Karpas-422 (cell line): ENCODE measurements around the gene TPCN1. TPM values are rescaled to one million over a fixed set of nuclear protein-coding genes. Genes with fewer than 3 reads are reported as not detected.

Experiments
- DNase-seq: peaks from one replicate; pipeline ENCODE4 v3.0.0-alpha.2; 2015
- H2AFZ ChIP-seq: fragments of 200-600 bp; sonication (generic); 2 replicates; pipeline ENCODE4 v1.6.1; 2014; ENCODE audit warnings: antibody characterized with exemption, low read length, mixed read lengths
- H3K27ac ChIP-seq: fragments of 200-600 bp; sonication (generic); 2 replicates; pipeline ENCODE4 v1.5.1; 2014; ENCODE audit warnings: mild to moderate bottlenecking, low read length, moderate library complexity
- H3K27me3 ChIP-seq: fragments of 200-600 bp; sonication (generic); 2 replicates; pipeline ENCODE4 v1.6.1; 2014; ENCODE audit warnings: low read length, mixed read lengths
- H3K36me3 ChIP-seq: fragments of 200-600 bp; sonication (generic); 2 replicates; pipeline ENCODE4 v1.6.1; 2014; ENCODE audit warnings: low read length, mixed read lengths; ENCODE audit not compliant: insufficient read depth
- H3K4me1 ChIP-seq: fragments of 200-600 bp; sonication (generic); 2 replicates; pipeline ENCODE4 v1.6.1; 2014; ENCODE audit warnings: mild to moderate bottlenecking, low read length, mixed read lengths
- H3K4me2 ChIP-seq: fragments of 200-600 bp; sonication (generic); 2 replicates; pipeline ENCODE4 v1.6.1; 2014; ENCODE audit warnings: low read length, low read depth, mild to moderate bottlenecking; ENCODE audit not compliant: poor library complexity, severe bottlenecking
- H3K4me3 ChIP-seq: fragments of 200-600 bp; sonication (generic); 2 replicates; pipeline ENCODE4 v1.5.1; 2014; ENCODE audit warnings: mild to moderate bottlenecking, antibody characterized with exemption, low read length, mixed read lengths
- H3K79me2 ChIP-seq: fragments of 200-600 bp; sonication (generic); 2 replicates; pipeline ENCODE4 v1.6.1; 2014; ENCODE audit warnings: mild to moderate bottlenecking, low read length, mixed read lengths
- H3K9ac ChIP-seq: fragments of 200-600 bp; sonication (generic); 2 replicates; pipeline ENCODE4 v1.6.0; 2014; ENCODE audit warnings: low read length
- H3K9me2 ChIP-seq: fragments of 200-600 bp; sonication (generic), shearing (Covaris generic); replicated peaks from 2 replicates; pipeline ENCODE4 v1.6.0; 2014; ENCODE audit warnings: mild to moderate bottlenecking, low read length, moderate library complexity; ENCODE audit not compliant: insufficient read depth
- H3K9me3 ChIP-seq: fragments of 300-700, 200-600 bp; sonication (generic); 2 replicates; pipeline ENCODE4 v1.6.1; 2014; ENCODE audit warnings: low read length, mixed read lengths
- H4K20me1 ChIP-seq: fragments of 200-600 bp; sonication (generic); 2 replicates; pipeline ENCODE4 v1.6.1; 2014; ENCODE audit warnings: mild to moderate bottlenecking, antibody characterized with exemption, low read length, low read depth; ENCODE audit not compliant: insufficient read depth
- total RNA-seq: library from RNA; depleted of rRNA; stranded (reverse); fragments of >200 nt; shearing (Covaris generic); gene quantifications from 2 replicates; pipeline ENCODE4 v1.2.3, GENCODE V29; 2014; ENCODE audit warnings: low replicate concordance

TPCN1 gene
- total RNA-seq, 1 experiment from 2014 or later, result 43.9 TPM

DNA sequence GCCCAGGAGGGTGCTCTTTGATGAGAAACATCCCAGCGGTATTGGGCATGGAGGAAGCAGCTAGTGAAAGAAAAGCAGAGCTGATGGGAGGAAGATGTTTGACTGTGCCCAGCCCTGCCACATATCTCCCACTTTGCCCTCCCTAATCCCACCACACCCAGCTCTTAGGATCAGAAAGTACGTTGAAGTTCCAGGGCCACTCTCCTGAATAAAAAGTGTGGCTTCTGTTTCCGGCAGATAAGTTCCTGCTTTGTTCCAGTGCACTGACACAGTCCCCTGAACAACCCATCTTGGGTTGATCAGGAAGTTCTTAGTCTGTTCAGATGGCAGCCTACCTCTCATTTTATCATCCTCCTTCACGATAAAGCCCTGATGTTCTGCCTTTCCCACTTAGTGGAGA lies 16.5 kb downstream of the TPCN1 start:
- Histone ChIP-seq H2AFZ (no peak overlapping the region), H4K20me1 (no peaks in the 10 kb centered on the region), H3K9me3 (no peaks in the 10 kb centered on the region), H3K36me3 (0 out of 2 replicates have a peak, but pooled peaks cover 10% of the 10 kb centered on the region), H3K79me2 (peaks cover 37% of the 10 kb centered on the region), H3K9me2 (no peaks in the 10 kb centered on the region), H3K4me3 (no peak overlapping the region), H3K4me1 (peaks cover 24% of the 10 kb centered on the region), H3K27ac (no peak overlapping the region), H3K4me2 (no peak overlapping the region), H3K9ac (no peak overlapping the region), H3K27me3 (no peaks in the 10 kb centered on the region)
- no peak for DNase-seq

GRCh38 chr12:113238309-113238708 lies 17.0 kb downstream of the TPCN1 start:
- no peak overlapping the region for H2AFZ ChIP-seq
- no peak overlapping the region for H3K4me2 ChIP-seq
- H3K9me2 ChIP-seq, result no peaks in the 10 kb centered on the region
- no peaks in the 10 kb centered on the region for H3K9me3 ChIP-seq
- H3K4me3 ChIP-seq, result no peak overlapping the region
- DNase-seq, result no peak
- H3K27ac ChIP-seq, result no peak overlapping the region
- peaks cover 38% of the 10 kb centered on the region for H3K79me2 ChIP-seq
- no peak overlapping the region for H3K9ac ChIP-seq
- H3K36me3 ChIP-seq, result 0 out of 2 replicates have a peak, but pooled peaks cover 10% of the 10 kb centered on the region
- peaks cover 19% of the 10 kb centered on the region for H3K4me1 ChIP-seq
- no peaks in the 10 kb centered on the region for H3K27me3 ChIP-seq
- no peaks in the 10 kb centered on the region for H4K20me1 ChIP-seq

- Histone ChIP-seq H3K27ac (no peak overlapping the region), H2AFZ (no peak overlapping the region), H3K9ac (no peak overlapping the region), H3K9me2 (no peaks in the 10 kb centered on the region), H3K4me1 (peaks cover 9% of the 10 kb centered on the region), H3K79me2 (peaks cover 34% of the 10 kb centered on the region; the same call in 1 of the 2 replicates), H3K4me3 (no peak overlapping the region), H3K27me3 (no peaks in the 10 kb centered on the region), H4K20me1 (no peaks in the 10 kb centered on the region), H3K36me3 (0 out of 2 replicates have a peak, but pooled peaks cover 4% of the 10 kb centered on the region), H3K9me3 (no peaks in the 10 kb centered on the region), H3K4me2 (no peak overlapping the region)
- DNase-seq, result no peak
These were observed 18.1 kb downstream of the TPCN1 start for GRCh38 chr12:113239288-113239771.

DNA sequence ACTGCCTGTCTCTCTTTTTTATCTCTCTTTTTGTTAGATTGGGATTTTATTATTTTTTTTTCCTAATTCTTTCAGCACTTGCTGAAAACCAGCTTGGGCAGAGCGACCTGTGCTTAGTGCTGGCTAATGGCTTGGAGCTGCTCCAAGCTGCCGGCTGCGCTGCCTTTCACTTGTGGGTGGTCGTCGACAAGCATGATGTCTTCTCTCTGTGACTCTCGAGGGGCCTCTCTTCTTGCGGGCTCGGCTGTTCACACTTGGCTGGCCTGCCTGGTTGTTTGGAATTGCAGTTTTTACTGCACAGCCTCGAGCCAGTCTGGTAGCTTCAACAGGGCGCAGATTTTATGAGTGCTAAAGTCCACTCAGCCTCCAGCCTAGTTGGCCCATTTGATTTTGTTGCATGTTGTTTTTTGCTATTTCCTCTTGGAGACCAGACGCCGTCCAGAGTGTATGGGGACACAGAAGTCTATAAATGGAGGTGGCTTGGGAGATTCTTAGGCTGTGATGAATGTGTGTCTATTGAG lies 18.6 kb downstream of the TPCN1 start:
- Histone ChIP-seq H3K4me1 (peaks cover 9% of the 10 kb centered on the region), H4K20me1 (no peaks in the 10 kb centered on the region), H3K27ac (peak overlapping the region; percentile 51), H3K79me2 (peaks cover 36% of the 10 kb centered on the region; the same call in 1 of the 2 replicates), H3K4me2 (no peak overlapping the region), H2AFZ (no peak overlapping the region), H3K9me3 (no peaks in the 10 kb centered on the region), H3K27me3 (no peaks in the 10 kb centered on the region), H3K9me2 (no peaks in the 10 kb centered on the region), H3K9ac (no peak overlapping the region), H3K36me3 (0 out of 2 replicates have a peak, but pooled peaks cover 4% of the 10 kb centered on the region), H3K4me3 (no peak overlapping the region)
- no peak for DNase-seq

- H3K9me2 ChIP-seq, result no peaks in the 10 kb centered on the region
- H3K9ac ChIP-seq, result no peak overlapping the region
- no peaks in the 10 kb centered on the region for H3K9me3 ChIP-seq
- peak; percentile 55 for DNase-seq
- H3K27ac ChIP-seq, result peak overlapping the region; percentile 51
- H2AFZ ChIP-seq, result no peak overlapping the region
- 0 out of 2 replicates have a peak, but pooled peaks cover 4% of the 10 kb centered on the region for H3K36me3 ChIP-seq
- no peaks in the 10 kb centered on the region for H3K27me3 ChIP-seq
- no peak overlapping the region for H3K4me2 ChIP-seq
- peaks cover 9% of the 10 kb centered on the region for H3K4me1 ChIP-seq
- no peak overlapping the region for H3K4me3 ChIP-seq
- H4K20me1 ChIP-seq, result no peaks in the 10 kb centered on the region
- peaks cover 33% of the 10 kb centered on the region; the same call in 1 of the 2 replicates for H3K79me2 ChIP-seq
These were observed 19.1 kb downstream of the TPCN1 start for GRCh38 chr12:113240395-113240794.

DNA sequence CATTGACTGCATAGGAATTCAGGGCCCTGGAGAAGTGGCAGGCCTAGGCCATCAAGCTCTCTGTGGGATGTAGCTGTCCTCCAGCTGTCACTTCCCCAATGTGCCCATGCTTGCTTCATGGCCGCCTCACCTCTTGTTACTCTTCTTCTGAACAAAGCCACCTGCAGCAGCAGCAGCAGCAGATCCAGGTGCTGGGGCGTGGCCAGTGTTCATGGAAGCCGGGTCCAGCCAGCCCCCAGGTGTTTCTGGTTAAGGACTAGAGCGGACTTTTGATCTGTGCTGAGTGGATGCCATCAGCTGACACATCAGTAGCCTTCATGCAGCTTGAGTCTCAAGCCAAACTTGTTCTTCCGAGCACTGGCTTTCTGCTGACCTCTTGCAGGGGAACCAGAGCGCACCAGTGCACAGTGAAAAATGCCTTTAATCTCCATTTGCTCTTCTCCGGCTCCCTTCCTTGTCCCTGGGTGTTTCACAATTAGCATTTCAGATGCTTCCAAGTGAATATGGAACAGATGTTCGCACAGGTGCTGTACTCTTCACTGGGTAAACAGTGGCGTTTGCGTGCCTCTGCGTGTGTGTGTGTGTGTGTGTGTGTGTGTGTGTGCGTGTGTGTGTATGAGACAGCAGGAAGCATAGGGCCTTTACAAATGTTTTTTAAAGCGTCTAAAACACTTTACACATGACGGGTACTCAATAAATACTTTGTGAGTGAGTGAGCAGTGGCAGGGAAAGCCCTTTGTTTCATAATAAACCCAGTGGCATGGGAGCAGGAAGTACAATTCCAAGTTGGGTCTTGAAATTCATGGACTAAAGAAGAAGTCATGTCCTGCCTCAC lies 20.1 kb downstream of the TPCN1 start:
- Histone ChIP-seq H2AFZ (no peak overlapping the region), H3K27ac (no peak overlapping the region), H3K9ac (no peak overlapping the region), H3K4me1 (peaks cover 9% of the 10 kb centered on the region), H3K4me3 (no peak overlapping the region), H3K36me3 (0 out of 2 replicates have a peak, but pooled peaks cover 4% of the 10 kb centered on the region), H3K79me2 (peaks cover 25% of the 10 kb centered on the region; the same call in 1 of the 2 replicates), H3K9me3 (no peaks in the 10 kb centered on the region), H3K9me2 (no peaks in the 10 kb centered on the region), H3K4me2 (no peak overlapping the region), H4K20me1 (no peaks in the 10 kb centered on the region), H3K27me3 (no peaks in the 10 kb centered on the region)
- no peak for DNase-seq

- Histone ChIP-seq H3K9ac (no peak overlapping the region), H3K4me3 (no peak overlapping the region), H2AFZ (no peak overlapping the region), H3K27me3 (no peaks in the 10 kb centered on the region), H3K9me3 (no peaks in the 10 kb centered on the region), H3K4me2 (no peak overlapping the region), H3K79me2 (peaks cover 25% of the 10 kb centered on the region; the same call in 1 of the 2 replicates), H3K4me1 (peaks cover 9% of the 10 kb centered on the region), H4K20me1 (no peaks in the 10 kb centered on the region), H3K36me3 (0 out of 2 replicates have a peak, but pooled peaks cover 4% of the 10 kb centered on the region), H3K27ac (no peak overlapping the region), H3K9me2 (no peaks in the 10 kb centered on the region)
- no peak for DNase-seq
These were observed 20.8 kb downstream of the TPCN1 start for GRCh38 chr12:113242026-113242418.

- no peak for DNase-seq
- Histone ChIP-seq H2AFZ (no peak overlapping the region), H3K27ac (no peak overlapping the region), H3K79me2 (peaks cover 25% of the 10 kb centered on the region; the same call in 1 of the 2 replicates), H3K9ac (no peak overlapping the region), H3K9me3 (no peaks in the 10 kb centered on the region), H3K4me3 (no peak overlapping the region), H4K20me1 (no peaks in the 10 kb centered on the region), H3K4me1 (peaks cover 9% of the 10 kb centered on the region), H3K27me3 (no peaks in the 10 kb centered on the region), H3K36me3 (0 out of 2 replicates have a peak, but pooled peaks cover 4% of the 10 kb centered on the region), H3K9me2 (no peaks in the 10 kb centered on the region), H3K4me2 (no peak overlapping the region)
These were observed 21.3 kb downstream of the TPCN1 start for GRCh38 chr12:113242560-113242959.
